AG09309 (cell line): Measurements from ENCODE around the gene TPP2.

ENCODE experiments used
- DNase-seq: peaks from one replicate; pipeline ENCODE4 v3.0.0-alpha.2; 2010; ENCODE audit warnings: low read depth
- H3K4me3 ChIP-seq: 2 replicates; pipeline ENCODE4 v1.5.1; 2011; ENCODE audit warnings: mild to moderate bottlenecking, low read depth, low read length, moderate library complexity; ENCODE audit not compliant: control insufficient read depth
- TF ChIP-seq, protein P1 (sequence below): IDR thresholded peaks from 2 replicates; pipeline ENCODE4 v1.5.1; 2011; ENCODE audit warnings: mild to moderate bottlenecking, low read depth, low read length, inconsistent platforms; ENCODE audit not compliant: insufficient read depth, control insufficient read depth; ENCODE audit errors: missing control alignments

The TPP2 gene

DNA sequence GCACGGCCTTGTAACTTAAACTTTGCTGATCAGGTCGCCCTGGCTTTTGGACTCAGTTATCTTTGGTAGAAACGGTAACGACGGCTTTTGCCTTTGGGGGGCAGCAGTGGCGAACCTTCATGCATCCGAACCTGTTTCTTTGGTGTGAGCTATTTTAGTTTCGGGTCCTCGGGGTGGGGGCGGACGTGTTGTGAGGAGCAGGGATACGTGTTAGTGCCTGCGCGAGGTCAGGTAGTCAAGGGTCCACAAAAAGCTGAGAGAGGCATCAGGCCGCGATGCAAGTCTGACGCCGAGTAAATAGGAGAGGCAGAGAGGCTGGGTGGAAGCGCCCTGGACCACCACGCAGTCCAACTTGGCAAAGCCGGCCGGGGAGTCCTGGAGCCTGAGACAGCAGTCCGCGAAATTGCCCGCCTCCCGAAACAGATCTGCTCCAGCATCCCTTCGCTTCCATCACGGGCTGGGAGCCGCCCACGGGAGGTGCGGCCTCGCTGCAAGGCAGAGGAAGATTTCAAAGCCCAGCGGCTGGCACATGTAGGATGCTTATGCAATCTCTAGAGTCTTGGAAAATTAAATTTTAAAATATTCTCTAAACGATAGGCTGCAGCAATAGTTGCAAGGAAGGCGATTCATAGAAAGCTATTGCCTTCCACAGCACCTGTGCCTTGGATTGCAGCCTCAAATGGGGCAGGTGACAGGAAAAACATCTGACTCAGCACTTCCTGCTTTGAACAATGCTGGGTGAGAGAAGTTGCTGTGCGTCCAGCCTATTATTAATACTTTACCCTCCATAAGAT, 4.6 kb upstream of the TPP2 start:
- TF ChIP-seq, protein P1, sequence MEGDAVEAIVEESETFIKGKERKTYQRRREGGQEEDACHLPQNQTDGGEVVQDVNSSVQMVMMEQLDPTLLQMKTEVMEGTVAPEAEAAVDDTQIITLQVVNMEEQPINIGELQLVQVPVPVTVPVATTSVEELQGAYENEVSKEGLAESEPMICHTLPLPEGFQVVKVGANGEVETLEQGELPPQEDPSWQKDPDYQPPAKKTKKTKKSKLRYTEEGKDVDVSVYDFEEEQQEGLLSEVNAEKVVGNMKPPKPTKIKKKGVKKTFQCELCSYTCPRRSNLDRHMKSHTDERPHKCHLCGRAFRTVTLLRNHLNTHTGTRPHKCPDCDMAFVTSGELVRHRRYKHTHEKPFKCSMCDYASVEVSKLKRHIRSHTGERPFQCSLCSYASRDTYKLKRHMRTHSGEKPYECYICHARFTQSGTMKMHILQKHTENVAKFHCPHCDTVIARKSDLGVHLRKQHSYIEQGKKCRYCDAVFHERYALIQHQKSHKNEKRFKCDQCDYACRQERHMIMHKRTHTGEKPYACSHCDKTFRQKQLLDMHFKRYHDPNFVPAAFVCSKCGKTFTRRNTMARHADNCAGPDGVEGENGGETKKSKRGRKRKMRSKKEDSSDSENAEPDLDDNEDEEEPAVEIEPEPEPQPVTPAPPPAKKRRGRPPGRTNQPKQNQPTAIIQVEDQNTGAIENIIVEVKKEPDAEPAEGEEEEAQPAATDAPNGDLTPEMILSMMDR: peak; percentile 75
- DNase-seq: peak; percentile 24
- H3K4me3 ChIP-seq: peak overlapping the region; percentile 50

DNA sequence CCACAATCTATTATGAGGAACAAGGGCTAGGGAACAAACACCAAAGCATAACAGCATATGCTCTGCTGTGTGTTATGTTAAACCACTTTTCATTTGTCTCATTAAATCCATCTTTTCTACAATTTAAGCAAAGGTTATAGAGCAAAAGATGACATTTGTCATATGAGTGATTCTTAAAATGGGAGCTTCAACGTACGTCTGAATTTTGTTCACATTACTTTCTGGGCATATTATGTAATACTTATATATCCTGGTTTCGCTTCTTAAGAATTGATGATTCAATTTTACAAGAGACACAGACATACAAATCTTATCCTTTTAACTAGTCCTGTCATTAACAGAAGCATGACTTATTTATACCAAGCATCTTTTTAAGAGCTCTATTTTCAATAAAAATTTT, 3.3 kb upstream of the TPP2 start:
- TF ChIP-seq, protein P1: no peak
- DNase-seq: no peak
- H3K4me3 ChIP-seq: no peak overlapping the region

DNA sequence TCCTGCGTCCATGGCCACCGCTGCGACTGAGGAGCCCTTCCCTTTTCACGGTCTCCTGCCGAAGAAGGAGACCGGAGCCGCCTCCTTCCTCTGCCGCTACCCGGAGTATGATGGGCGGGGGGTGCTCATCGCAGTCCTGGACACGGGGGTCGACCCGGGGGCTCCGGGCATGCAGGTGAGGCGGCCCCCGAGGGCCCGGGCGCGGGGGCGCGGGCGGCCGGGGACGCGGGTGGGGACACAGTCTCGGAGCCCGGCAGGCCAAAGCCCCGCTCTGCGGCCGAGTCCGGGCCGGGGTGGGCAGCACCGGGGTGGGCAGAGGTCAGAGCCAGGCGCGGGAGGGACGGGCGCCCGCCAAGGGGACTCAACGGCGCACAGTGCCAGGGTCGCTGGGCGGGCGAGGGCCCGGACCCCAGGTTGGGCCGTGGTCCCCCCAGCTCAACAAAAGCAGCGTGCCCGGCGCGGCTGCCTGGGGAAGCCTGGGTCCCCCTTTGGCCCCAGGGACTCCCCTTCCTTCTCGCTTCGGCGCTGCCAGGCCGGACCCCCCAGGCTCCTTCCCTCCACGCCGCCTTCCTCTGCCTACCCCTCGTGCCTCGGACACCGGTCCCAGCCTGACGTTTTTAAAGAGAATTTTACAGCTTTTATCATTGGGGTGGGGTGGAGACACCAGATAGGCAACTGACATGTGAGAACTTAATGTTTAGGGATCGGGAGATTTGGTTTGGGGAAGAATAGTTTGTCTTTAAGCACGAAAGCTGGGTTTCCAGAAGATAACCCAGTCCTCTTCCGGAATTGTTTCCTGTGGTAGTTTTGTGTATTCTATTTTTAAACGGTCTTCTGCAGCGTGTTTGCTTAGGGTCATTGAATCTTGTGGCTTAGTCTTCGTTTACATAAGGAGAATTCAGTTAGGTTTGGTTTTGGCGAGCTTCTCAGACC, 509 bp downstream of the TPP2 start:
- no peak for DNase-seq
- TF ChIP-seq, protein P1: no peak
- H3K4me3 ChIP-seq: peak overlapping the region; percentile 95

DNA sequence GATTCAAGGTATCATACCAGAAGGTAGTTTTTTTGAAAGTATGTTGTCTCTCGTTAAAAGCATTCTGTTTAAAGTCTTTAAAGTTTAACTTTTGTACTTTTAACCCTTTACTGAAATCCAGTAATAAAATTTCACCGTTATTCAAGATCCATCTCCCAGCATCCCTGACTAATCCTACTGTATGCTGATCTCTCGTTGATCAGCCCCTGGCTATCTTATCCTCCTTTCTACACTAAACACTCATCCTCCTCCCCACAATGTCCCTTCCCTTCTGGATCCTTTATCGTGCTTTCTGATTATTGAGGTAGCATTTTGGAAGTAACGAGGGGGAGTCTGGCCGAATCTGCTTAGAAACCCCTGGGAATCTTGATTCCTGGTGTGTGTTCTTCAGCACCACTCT, 1.3 kb downstream of the TPP2 start:
- peak overlapping the region; percentile 95 for H3K4me3 ChIP-seq
- no peak for DNase-seq
- TF ChIP-seq, protein P1: no peak

DNA sequence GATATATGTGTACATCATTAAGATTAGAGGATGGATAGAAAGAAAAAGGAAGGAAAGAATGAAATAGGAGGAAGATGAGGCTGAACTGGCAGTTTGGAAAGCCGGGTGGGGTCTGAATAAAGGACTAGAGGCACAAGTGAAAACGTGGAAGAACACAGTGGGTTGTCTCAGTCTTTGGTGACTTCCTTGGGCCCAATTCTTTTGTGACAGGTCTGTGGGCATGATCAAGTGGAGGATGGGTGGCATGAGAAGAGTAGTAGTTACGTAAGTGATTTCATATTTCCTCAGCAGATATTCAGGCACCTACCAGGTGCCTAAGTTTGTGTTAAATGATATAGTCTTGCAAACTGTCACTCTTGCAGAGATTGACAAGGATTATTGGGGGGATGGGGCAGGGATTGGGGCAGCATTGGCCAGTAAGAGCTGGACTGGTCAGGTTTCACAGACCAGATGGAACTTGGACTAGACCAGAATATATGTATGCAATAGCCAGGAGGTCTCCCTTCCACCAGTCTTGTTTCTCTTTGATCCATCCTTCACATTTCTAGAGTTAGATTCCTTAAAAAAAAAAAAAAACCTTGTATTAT, 2.7 kb downstream of the TPP2 start:
- no peak for DNase-seq
- no peak overlapping the region for H3K4me3 ChIP-seq
- TF ChIP-seq, protein P1: no peak

DNA sequence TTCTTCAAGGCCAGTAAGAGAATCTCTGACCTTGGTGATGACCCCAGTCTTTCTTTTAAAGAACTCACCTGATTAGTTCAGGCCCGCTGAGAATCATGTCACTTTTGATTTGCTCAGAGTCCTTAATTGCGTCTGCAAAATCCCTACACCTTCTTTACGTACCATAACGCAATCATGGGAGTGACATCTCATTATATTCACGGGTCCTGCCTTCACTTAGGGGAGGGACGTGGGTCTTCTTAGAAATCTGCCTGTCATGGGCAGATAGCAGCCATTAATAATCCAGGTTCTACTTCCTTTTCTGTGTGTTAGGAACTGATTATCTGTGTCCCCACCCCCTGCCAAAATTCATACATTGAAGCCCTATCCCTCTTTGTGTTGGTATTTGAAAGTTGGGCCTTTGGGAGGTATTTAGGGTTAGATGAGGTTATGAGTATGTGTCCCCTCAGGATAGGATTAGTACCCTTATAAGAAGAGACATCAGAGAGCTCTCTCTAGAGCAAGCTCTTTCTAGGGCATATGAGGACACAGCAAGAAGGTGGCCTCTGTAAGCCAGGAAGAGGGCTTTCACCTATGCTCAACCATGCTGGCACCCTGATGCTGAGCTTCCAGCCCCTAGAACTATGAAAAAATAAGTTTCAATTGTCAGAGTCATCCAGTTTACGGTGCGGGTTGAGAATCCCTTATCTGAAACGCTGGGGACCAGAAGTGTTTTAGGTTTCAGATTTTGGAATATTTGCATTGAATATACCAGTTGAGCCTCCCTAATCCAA, 9.9 kb downstream of the TPP2 start:
- no peak for DNase-seq
- no peak overlapping the region for H3K4me3 ChIP-seq
- TF ChIP-seq, protein P1: no peak
